ENCODE results near the gene SDK1.

DNA sequence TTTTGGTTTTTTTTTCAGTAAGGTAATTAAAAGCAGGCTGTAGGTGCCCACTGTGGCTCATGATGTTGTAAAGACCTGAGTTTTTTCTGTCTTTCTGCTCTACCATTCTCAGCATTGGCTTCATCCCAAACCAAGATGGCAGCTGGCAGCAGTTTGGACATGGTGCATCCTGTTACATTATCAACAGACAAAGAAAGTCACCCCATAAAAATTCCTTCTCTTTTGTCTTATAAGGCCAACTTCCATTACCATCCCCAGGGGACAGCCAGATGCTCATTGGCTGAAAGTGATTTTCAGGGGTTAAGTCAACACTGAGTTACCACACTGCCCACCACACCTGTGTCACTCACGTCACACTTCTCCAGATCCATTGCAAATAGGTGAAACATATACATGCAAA is 558.4 kb downstream of the SDK1 start:
- TF ChIP-seq EZH2 (IDR thresholded peaks at IDR 0.05; ENCODE audit: low read depth, unreplicated experiment) (no peak), POLR2AphosphoS5 (IDR thresholded peaks at IDR 0.05; ENCODE audit: low read depth) (no peak), EZH2phosphoT487 (IDR thresholded peaks at IDR 0.05; ENCODE audit: unreplicated experiment) (no peak)
- TF ChIP-seq, protein P1, sequence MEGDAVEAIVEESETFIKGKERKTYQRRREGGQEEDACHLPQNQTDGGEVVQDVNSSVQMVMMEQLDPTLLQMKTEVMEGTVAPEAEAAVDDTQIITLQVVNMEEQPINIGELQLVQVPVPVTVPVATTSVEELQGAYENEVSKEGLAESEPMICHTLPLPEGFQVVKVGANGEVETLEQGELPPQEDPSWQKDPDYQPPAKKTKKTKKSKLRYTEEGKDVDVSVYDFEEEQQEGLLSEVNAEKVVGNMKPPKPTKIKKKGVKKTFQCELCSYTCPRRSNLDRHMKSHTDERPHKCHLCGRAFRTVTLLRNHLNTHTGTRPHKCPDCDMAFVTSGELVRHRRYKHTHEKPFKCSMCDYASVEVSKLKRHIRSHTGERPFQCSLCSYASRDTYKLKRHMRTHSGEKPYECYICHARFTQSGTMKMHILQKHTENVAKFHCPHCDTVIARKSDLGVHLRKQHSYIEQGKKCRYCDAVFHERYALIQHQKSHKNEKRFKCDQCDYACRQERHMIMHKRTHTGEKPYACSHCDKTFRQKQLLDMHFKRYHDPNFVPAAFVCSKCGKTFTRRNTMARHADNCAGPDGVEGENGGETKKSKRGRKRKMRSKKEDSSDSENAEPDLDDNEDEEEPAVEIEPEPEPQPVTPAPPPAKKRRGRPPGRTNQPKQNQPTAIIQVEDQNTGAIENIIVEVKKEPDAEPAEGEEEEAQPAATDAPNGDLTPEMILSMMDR (conservative IDR thresholded peaks at IDR 0.05; ENCODE audit: low read depth in 2 of 2), result no peak
- TF ChIP-seq, protein P2, sequence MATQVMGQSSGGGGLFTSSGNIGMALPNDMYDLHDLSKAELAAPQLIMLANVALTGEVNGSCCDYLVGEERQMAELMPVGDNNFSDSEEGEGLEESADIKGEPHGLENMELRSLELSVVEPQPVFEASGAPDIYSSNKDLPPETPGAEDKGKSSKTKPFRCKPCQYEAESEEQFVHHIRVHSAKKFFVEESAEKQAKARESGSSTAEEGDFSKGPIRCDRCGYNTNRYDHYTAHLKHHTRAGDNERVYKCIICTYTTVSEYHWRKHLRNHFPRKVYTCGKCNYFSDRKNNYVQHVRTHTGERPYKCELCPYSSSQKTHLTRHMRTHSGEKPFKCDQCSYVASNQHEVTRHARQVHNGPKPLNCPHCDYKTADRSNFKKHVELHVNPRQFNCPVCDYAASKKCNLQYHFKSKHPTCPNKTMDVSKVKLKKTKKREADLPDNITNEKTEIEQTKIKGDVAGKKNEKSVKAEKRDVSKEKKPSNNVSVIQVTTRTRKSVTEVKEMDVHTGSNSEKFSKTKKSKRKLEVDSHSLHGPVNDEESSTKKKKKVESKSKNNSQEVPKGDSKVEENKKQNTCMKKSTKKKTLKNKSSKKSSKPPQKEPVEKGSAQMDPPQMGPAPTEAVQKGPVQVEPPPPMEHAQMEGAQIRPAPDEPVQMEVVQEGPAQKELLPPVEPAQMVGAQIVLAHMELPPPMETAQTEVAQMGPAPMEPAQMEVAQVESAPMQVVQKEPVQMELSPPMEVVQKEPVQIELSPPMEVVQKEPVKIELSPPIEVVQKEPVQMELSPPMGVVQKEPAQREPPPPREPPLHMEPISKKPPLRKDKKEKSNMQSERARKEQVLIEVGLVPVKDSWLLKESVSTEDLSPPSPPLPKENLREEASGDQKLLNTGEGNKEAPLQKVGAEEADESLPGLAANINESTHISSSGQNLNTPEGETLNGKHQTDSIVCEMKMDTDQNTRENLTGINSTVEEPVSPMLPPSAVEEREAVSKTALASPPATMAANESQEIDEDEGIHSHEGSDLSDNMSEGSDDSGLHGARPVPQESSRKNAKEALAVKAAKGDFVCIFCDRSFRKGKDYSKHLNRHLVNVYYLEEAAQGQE (IDR thresholded peaks at IDR 0.05; ENCODE audit: unreplicated experiment), result no peak

Measured in GM23338 (cell line).